HEK293 (cell line): ENCODE results near the gene PPP1CC.

Experiments
- CTCF ChIA-PET: fragments of 350-600 bp; formaldehyde crosslinking; extraction: SDS; loops from one replicate; lab custom pipeline; 2021; ENCODE audit warnings: antibody characterized with exemption; lab: Yijun Ruan, JAX
- POLR2A ChIA-PET: fragments of 300-600 bp; formaldehyde crosslinking; extraction: SDS; loops from one replicate; lab custom pipeline; 2020; ENCODE audit warnings: antibody characterized with exemption, inconsistent platforms; lab: Yijun Ruan, JAX
- H3K27ac ChIP-seq: fragments of 200-500 bp; sonication (Bioruptor generic); 2 replicates; pipeline ENCODE4 v1.5.1; 2014; ENCODE audit warnings: low read depth, low read length, control low read depth, inconsistent platforms; ENCODE audit errors: extremely low read depth
- H3K36me3 ChIP-seq, 2 experiments: fragments of 200-500 bp in 1 of 2; sonication (Bioruptor generic) in 1 of 2; 1 replicate in 1 of 2; 2 replicates in 1 of 2; pipeline ENCODE4 v1.5.1; 2014 to 2017; ENCODE audit warnings: inconsistent platforms in 2 of 2, low read length in 2 of 2; ENCODE audit not compliant: control insufficient read depth in 2 of 2, insufficient read depth in 1 of 2
- H3K4me1 ChIP-seq: fragments of 200-500 bp; sonication (Bioruptor generic); 2 replicates; pipeline ENCODE4 v1.5.1; 2014; ENCODE audit warnings: mild to moderate bottlenecking, low read length, inconsistent platforms; ENCODE audit not compliant: control insufficient read depth, insufficient read depth
- H3K4me3 ChIP-seq: 2 replicates; pipeline ENCODE4 v1.5.1; 2011; ENCODE audit warnings: low read depth, mild to moderate bottlenecking, control low read depth, low read length, moderate library complexity
- H3K9me3 ChIP-seq: fragments of 200-500 bp; sonication (Bioruptor generic); 2 replicates; pipeline ENCODE4 v1.5.1; 2014; ENCODE audit warnings: low read depth, low read length, inconsistent platforms; ENCODE audit not compliant: control insufficient read depth, insufficient read depth
- ELK4 ChIP-seq: IDR thresholded peaks from 2 replicates; pipeline ENCODE4 v1.6.1; 2011; ENCODE audit warnings: mild to moderate bottlenecking, low read depth, low read length, borderline replicate concordance
- GLIS2 ChIP-seq: fragments of 450-650 bp; formaldehyde crosslinking; IDR thresholded peaks from 2 replicates; pipeline ENCODE4 v1.5.1; 2016; ENCODE audit warnings: missing biosample characterization, missing genetic modification characterization
- KLF8 ChIP-seq: fragments of 450-650 bp; formaldehyde crosslinking; IDR thresholded peaks from 2 replicates; pipeline ENCODE4 v1.5.1; 2016; ENCODE audit warnings: missing biosample characterization, missing genetic modification characterization
- PRDM10 ChIP-seq: fragments of 450-650 bp; formaldehyde crosslinking; IDR thresholded peaks from 2 replicates; pipeline ENCODE4 v1.5.1; 2016; ENCODE audit warnings: missing biosample characterization, missing genetic modification characterization
- TCF7L2 ChIP-seq: IDR thresholded peaks from 2 replicates; pipeline ENCODE4 v1.6.1; 2011; ENCODE audit warnings: low read depth, mild to moderate bottlenecking, inconsistent platforms, low read length, moderate library complexity, borderline replicate concordance
- ZBTB44 ChIP-seq: fragments of 450-650 bp; IDR thresholded peaks from 2 replicates; pipeline ENCODE4 v1.5.1; 2018; ENCODE audit warnings: missing biosample characterization, mild to moderate bottlenecking, missing genetic modification characterization
- ZNF140 ChIP-seq: fragments of 450-650 bp; formaldehyde crosslinking; IDR thresholded peaks from 2 replicates; pipeline ENCODE4 v1.5.1; 2016; ENCODE audit warnings: missing biosample characterization, missing genetic modification characterization
- ZNF248 ChIP-seq: fragments of 450-650 bp; formaldehyde crosslinking; IDR thresholded peaks from 2 replicates; pipeline ENCODE4 v1.5.1; 2017; ENCODE audit warnings: missing biosample characterization, missing genetic modification characterization
- ZNF274 ChIP-seq, 2 experiments: fragments of 200-500 bp in 1 of 2; fragments of 450-650 bp in 1 of 2; sonication (Bioruptor generic) in 1 of 2; formaldehyde crosslinking in 1 of 2; IDR thresholded peaks; 2 replicates each; pipeline versions ENCODE4 v1.5.1 to v1.6.1; 2014 to 2016; ENCODE audit warnings: borderline replicate concordance in 1 of 2, inconsistent platforms in 1 of 2, low read length in 1 of 2, missing biosample characterization in 1 of 2, missing genetic modification characterization in 1 of 2
- ZNF280C ChIP-seq: fragments of 450-650 bp; formaldehyde crosslinking; IDR thresholded peaks from 2 replicates; pipeline ENCODE4 v1.5.1; 2016; ENCODE audit warnings: missing biosample characterization, missing genetic modification characterization
- ZNF391 ChIP-seq: fragments of 450-650 bp; formaldehyde crosslinking; IDR thresholded peaks from 2 replicates; pipeline ENCODE4 v1.5.1; 2016; ENCODE audit warnings: low read depth, missing biosample characterization, missing genetic modification characterization, borderline replicate concordance
- ZNF423 ChIP-seq: fragments of 450-650 bp; formaldehyde crosslinking; IDR thresholded peaks from 2 replicates; pipeline ENCODE4 v1.5.1; 2016; ENCODE audit warnings: missing biosample characterization, missing genetic modification characterization
- ZNF473 ChIP-seq: fragments of 450-650 bp; formaldehyde crosslinking; IDR thresholded peaks from 2 replicates; pipeline ENCODE4 v1.5.1; 2017; ENCODE audit warnings: missing biosample characterization, missing genetic modification characterization
- ZNF677 ChIP-seq: fragments of 450-650 bp; IDR thresholded peaks from 2 replicates; pipeline ENCODE4 v1.5.0; 2018; ENCODE audit warnings: missing biosample characterization, mild to moderate bottlenecking, missing genetic modification characterization, moderate library complexity
- ZNF747 ChIP-seq: fragments of 450-650 bp; formaldehyde crosslinking; IDR thresholded peaks from 2 replicates; pipeline ENCODE4 v1.5.1; 2016; ENCODE audit warnings: missing biosample characterization, missing genetic modification characterization
- ZNF791 ChIP-seq: fragments of 450-650 bp; formaldehyde crosslinking; IDR thresholded peaks from 2 replicates; pipeline ENCODE4 v1.5.1; 2016; ENCODE audit warnings: missing biosample characterization, missing genetic modification characterization

PPP1CC gene

GRCh38 chr12:110693731-110694130 lies 49.0 kb downstream of the PPP1CC start:
- H3K9me3 ChIP-seq, result no peaks in the 10 kb centered on the region
- TF ChIP-seq ZNF423, result no peak
- TF ChIP-seq ZNF280C (tag by site-specific recombination), result no peak
- no peak for TF ChIP-seq TCF7L2
- no peak for TF ChIP-seq ZNF473 (tag by site-specific recombination)
- TF ChIP-seq ZBTB44, result peak; percentile 34; the same call in 1 of the 2 replicates
- TF ChIP-seq ZNF391 (tag by site-specific recombination), result no peak
- no peak for TF ChIP-seq KLF8 (tag by site-specific recombination)
- TF ChIP-seq ZNF140 (tag by site-specific recombination), result no peak
- TF ChIP-seq ZNF747 (tag by site-specific recombination), result no peak
- no peak for TF ChIP-seq ZNF248 (tag by site-specific recombination)
- TF ChIP-seq ZNF677 (tag by site-specific recombination), result no peak
- peak; percentile 65 for TF ChIP-seq PRDM10 (tag by site-specific recombination)
- TF ChIP-seq GLIS2 (tag by site-specific recombination), result no peak
- no peak for TF ChIP-seq ELK4
- TF ChIP-seq, all 188 proteins: peak for 2
- ChIA-PET CTCF (interaction anchor here (0.6 to 0.7 kb wide), 3 partner anchors 51 to 90 kb away, joined by 3 to 4 read pairs (median 3); no protein-coding TSS in a partner anchor), POLR2A (no interaction called here)
- Histone ChIP-seq H3K27ac (no peak overlapping the region), H3K4me1 (no peaks in the 10 kb centered on the region; the same call in 1 of the 2 replicates), H3K4me3 (no peak overlapping the region), H3K36me3 (no peaks in the 10 kb centered on the region)

GRCh38 chr12:110690127-110690430 lies 52.6 kb downstream of the PPP1CC start:
- no peak overlapping the region for H3K4me3 ChIP-seq
- H3K4me1 ChIP-seq, result no peaks in the 10 kb centered on the region; the same call in 1 of the 2 replicates

More at GRCh38 chr12:110690127-110690430, 52.6 kb downstream of the PPP1CC start:
- ChIA-PET CTCF (no interaction called here), POLR2A (no interaction called here)
- no peak overlapping the region for H3K27ac ChIP-seq
- no peaks in the 10 kb centered on the region for H3K36me3 ChIP-seq
- H3K9me3 ChIP-seq, result no peaks in the 10 kb centered on the region
- TF ChIP-seq ZNF791 (tag by site-specific recombination) (no peak), ZNF274 (IDR thresholded peaks at IDR 0.05; ENCODE audit: low read length) (no peak), ZNF274 (tag by site-specific recombination; IDR thresholded peaks at IDR 0.05; ENCODE audit: borderline replicate concordance) (no peak)
